ENCODE results near the gene CWC25. TPM values are rescaled to one million over a fixed set of nuclear protein-coding genes. Genes with fewer than 3 reads are reported as not detected.
"Not testable (repeated sequence)": the region's sequence is repeated elsewhere in the genome, so short reads cannot be mapped to it uniquely, and the experiment has no call there.

The CWC25 gene
- total RNA-seq, 1 donor from 2014 or later: 25.5 TPM

DNA sequence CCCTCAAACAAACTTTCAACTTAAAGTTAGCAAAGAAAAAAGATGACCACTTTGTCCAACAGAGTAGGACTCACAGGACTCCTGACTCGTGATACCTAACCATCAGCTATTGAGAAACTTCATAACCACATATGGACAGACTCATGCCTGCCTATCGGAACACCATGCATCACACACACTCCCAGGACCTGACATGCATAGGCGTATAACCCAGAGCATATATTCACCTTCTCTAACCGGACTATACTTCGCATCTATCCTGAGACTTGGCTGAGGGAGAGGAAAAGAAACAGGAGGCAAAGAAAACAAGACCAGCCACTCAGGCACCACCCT is 28.0 kb downstream of the CWC25 start:
- intact Hi-C loops (cut with DNase I): loop anchor here (5.0 kb wide), 1 partner anchor 45 kb away; the partner anchor contains the start of gene PSMB3
- Histone ChIP-seq H3K27me3 (no peaks in the 10 kb centered on the region), H3K9me3 (no peaks in the 10 kb centered on the region), H3K4me3 (peak overlapping the region; percentile 78 to 98), H3K27ac (peak overlapping the region; percentile 33), H3K36me3 (peaks cover 0 to 7% of the 10 kb centered on the region in 2 donors), H3K4me1 (peaks cover 29% of the 10 kb centered on the region)
- no peak for TF ChIP-seq POLR2AphosphoS5 (IDR thresholded peaks at IDR 0.05; ENCODE audit: insufficient read depth in 1 of 2, low read depth in 1 of 2)
- no peak for TF ChIP-seq POLR2A (IDR thresholded peaks at IDR 0.05)
- TF ChIP-seq, protein P1, sequence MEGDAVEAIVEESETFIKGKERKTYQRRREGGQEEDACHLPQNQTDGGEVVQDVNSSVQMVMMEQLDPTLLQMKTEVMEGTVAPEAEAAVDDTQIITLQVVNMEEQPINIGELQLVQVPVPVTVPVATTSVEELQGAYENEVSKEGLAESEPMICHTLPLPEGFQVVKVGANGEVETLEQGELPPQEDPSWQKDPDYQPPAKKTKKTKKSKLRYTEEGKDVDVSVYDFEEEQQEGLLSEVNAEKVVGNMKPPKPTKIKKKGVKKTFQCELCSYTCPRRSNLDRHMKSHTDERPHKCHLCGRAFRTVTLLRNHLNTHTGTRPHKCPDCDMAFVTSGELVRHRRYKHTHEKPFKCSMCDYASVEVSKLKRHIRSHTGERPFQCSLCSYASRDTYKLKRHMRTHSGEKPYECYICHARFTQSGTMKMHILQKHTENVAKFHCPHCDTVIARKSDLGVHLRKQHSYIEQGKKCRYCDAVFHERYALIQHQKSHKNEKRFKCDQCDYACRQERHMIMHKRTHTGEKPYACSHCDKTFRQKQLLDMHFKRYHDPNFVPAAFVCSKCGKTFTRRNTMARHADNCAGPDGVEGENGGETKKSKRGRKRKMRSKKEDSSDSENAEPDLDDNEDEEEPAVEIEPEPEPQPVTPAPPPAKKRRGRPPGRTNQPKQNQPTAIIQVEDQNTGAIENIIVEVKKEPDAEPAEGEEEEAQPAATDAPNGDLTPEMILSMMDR (IDR thresholded peaks at IDR 0.05): no peak
- DNase-seq (ENCODE audit: extremely low spot score in 2 of 2): no peak

DNA sequence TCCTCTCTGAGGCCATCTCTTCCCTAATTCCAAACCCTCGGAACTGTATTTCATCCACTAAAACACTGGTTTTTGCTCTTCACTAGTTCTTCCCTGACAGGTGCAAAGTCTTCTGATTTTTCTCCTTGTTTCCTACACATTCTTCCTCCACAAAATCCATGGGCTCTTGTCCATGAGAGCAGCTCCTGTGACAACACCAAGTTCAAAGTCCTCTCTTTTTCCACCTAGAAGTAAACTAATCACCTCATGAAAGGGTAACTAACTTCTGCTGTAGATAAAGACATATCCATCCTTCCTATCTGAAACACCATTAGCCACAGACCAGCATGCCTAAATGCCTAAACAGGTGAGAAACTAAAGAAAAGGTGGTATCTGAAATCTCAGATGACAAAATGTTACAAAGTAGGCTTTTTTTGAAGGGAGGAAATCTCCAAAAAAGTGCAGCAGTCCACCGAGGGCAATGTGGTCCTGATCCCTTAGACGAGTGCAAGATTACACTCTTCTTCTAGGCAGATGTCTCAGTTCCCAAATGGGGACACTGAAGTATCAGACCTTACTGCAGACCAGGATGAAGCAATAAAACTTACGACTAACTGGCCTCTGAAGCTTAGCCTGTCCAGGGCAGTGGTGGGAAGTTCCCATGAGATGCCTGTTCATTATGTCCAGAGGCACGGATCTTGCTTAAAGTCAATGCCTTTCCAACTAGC is 28.5 kb downstream of the CWC25 start:
- intact Hi-C loops (cut with DNase I): loop anchor here (5.0 kb wide), 1 partner anchor 44 kb away; the partner anchor contains the start of gene PSMB3
- Histone ChIP-seq H3K4me3 (peak overlapping the region in 1 of 2 donors; percentile 78), H3K27me3 (no peaks in the 10 kb centered on the region), H3K27ac (no peak overlapping the region), H3K36me3 (peaks cover 0 to 2% of the 10 kb centered on the region in 2 donors), H3K9me3 (no peaks in the 10 kb centered on the region), H3K4me1 (peaks cover 29% of the 10 kb centered on the region)
- TF ChIP-seq POLR2A (IDR thresholded peaks at IDR 0.05): no peak
- TF ChIP-seq POLR2AphosphoS5 (IDR thresholded peaks at IDR 0.05; ENCODE audit: insufficient read depth in 1 of 2, low read depth in 1 of 2): no peak
- TF ChIP-seq, protein P1 (IDR thresholded peaks at IDR 0.05): no peak
- DNase-seq (ENCODE audit: extremely low spot score in 2 of 2): no peak

DNA sequence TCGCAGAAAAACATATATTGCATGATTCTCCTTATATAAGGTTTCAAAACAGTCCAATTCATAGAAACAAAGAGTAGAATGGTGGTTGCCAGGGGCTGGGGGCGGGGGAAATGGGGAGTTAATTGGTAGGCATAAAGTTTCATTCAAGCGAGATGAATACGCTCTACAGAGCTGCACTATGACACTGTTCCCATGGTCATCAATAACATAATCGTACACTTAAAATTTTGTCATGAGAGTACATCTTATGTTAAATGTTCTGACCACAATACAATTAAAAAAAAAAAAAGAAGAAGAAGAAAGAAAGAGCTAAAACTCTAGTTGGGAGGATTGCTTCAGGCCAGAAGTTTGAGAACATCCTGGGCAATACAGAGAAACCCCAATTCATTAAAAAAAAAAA is 30.9 kb downstream of the CWC25 start:
- Histone ChIP-seq H3K4me3 (no peak overlapping the region), H3K4me1 (peaks cover 37% of the 10 kb centered on the region)

DNA sequence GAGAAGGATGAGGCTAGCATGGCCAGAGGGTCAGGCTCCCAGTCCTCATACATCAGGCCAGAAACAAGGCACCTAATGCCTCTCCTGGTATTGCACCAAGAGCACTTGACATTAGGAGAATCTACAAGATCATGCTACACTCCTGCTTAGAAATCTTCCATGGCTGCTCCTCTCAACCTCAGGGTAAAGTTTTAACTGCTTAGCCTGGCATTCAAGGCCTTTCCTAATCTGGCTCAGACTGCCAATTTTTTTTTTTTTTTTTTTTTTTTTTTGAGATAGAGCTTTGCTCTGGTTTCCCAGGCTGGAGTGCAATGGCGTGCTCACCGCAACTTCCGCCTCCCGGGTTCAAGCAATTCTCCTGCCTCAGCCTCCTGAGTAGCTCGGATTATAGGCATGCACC is 34.0 kb downstream of the CWC25 start:
- Histone ChIP-seq H3K9me3 (no peaks in the 10 kb centered on the region), H3K27ac (no peak overlapping the region), H3K4me3 (no peak overlapping the region), H3K27me3 (no peaks in the 10 kb centered on the region), H3K36me3 (peaks cover 0 to 4% of the 10 kb centered on the region in 2 donors), H3K4me1 (peaks cover 20% of the 10 kb centered on the region)
- TF ChIP-seq, protein P1 (IDR thresholded peaks at IDR 0.05): no peak
- TF ChIP-seq POLR2A (IDR thresholded peaks at IDR 0.05): no peak
- no peak for TF ChIP-seq POLR2AphosphoS5 (IDR thresholded peaks at IDR 0.05; ENCODE audit: insufficient read depth in 1 of 2, low read depth in 1 of 2)
- DNase-seq (ENCODE audit: extremely low spot score in 2 of 2): no peak
- intact Hi-C loops (cut with DNase I): no loop called here

More for the DNA sequence above, 30.9 kb downstream of the CWC25 start:
- intact Hi-C loops (cut with DNase I): no loop called here
- TF ChIP-seq, protein P1 (IDR thresholded peaks at IDR 0.05): no peak
- TF ChIP-seq POLR2AphosphoS5 (IDR thresholded peaks at IDR 0.05; ENCODE audit: insufficient read depth in 1 of 2, low read depth in 1 of 2) (no peak), POLR2A (IDR thresholded peaks at IDR 0.05) (no peak)
- no peaks in the 10 kb centered on the region for H3K27me3 ChIP-seq
- H3K27ac ChIP-seq: no peak overlapping the region
- DNase-seq (ENCODE audit: extremely low spot score in 2 of 2): no peak
- H3K36me3 ChIP-seq: no peaks in the 10 kb centered on the region
- H3K9me3 ChIP-seq: no peaks in the 10 kb centered on the region

GRCh38 chr17:38790148-38790707 is 34.9 kb downstream of the CWC25 start:
- H3K27ac ChIP-seq; H3K4me3 ChIP-seq; intact Hi-C loops (cut with DNase I); DNase-seq (ENCODE audit: extremely low spot score in 2 of 2); H3K9me3 ChIP-seq; H3K27me3 ChIP-seq: not testable (repeated sequence)
- peak in 1 of 2 donors; percentile 15 for TF ChIP-seq POLR2AphosphoS5 (IDR thresholded peaks at IDR 0.05; ENCODE audit: insufficient read depth in 1 of 2, low read depth in 1 of 2)
- peaks cover 0 to 14% of the 10 kb centered on the region in 2 donors for H3K36me3 ChIP-seq
- H3K4me1 ChIP-seq: peaks cover 16% of the 10 kb centered on the region
